IPS-NIHi7 (cell line): ENCODE results near the gene EPN3.

Experiments used
- DNase-seq: peaks from one replicate; pipeline ENCODE4 v3.0.0; 2012; ENCODE audit warnings: mixed read lengths; ENCODE audit errors: extremely low spot score

The EPN3 gene

GRCh38 chr17:50566886-50567285 lies 34.4 kb downstream of the EPN3 start:
- no peak for DNase-seq

GRCh38 chr17:50568659-50569058 lies 36.1 kb downstream of the EPN3 start:
- DNase-seq = no peak

- DNase-seq = no peak
Measured at GRCh38 chr17:50569592-50569991, 37.1 kb downstream of the EPN3 start.

GRCh38 chr17:50570032-50570431 lies 37.5 kb downstream of the EPN3 start:
- DNase-seq = no peak

- DNase-seq = no peak
Measured at GRCh38 chr17:50570528-50570927, 38.0 kb downstream of the EPN3 start.

- no peak for DNase-seq
Measured at GRCh38 chr17:50571681-50572080, 39.1 kb downstream of the EPN3 start.

GRCh38 chr17:50572541-50572940 lies 40.0 kb downstream of the EPN3 start:
- DNase-seq = no peak

GRCh38 chr17:50573866-50574611 lies 41.5 kb downstream of the EPN3 start:
- no peak for DNase-seq

GRCh38 chr17:50575581-50576210 lies 43.2 kb downstream of the EPN3 start:
- DNase-seq = no peak

- no peak for DNase-seq
Measured at GRCh38 chr17:50576864-50577263, 44.3 kb downstream of the EPN3 start.

- DNase-seq = no peak
Measured at GRCh38 chr17:50577451-50577954, 45.0 kb downstream of the EPN3 start.

GRCh38 chr17:50578173-50578572 lies 45.6 kb downstream of the EPN3 start:
- DNase-seq = no peak

GRCh38 chr17:50579399-50579798 lies 46.9 kb downstream of the EPN3 start:
- no peak for DNase-seq

GRCh38 chr17:50580646-50581045 lies 48.1 kb downstream of the EPN3 start:
- DNase-seq = no peak

- no peak for DNase-seq
Measured at GRCh38 chr17:50581316-50581715, 48.8 kb downstream of the EPN3 start.

GRCh38 chr17:50582741-50583140 lies 50.2 kb downstream of the EPN3 start:
- no peak for DNase-seq

- peak; percentile 73 for DNase-seq
Measured at GRCh38 chr17:50583641-50584040, 51.1 kb downstream of the EPN3 start.

- no peak for DNase-seq
Measured at GRCh38 chr17:50584116-50584515, 51.6 kb downstream of the EPN3 start.

- no peak for DNase-seq
Measured at GRCh38 chr17:50584749-50585148, 52.2 kb downstream of the EPN3 start.

GRCh38 chr17:50585346-50585745 lies 52.8 kb downstream of the EPN3 start:
- no peak for DNase-seq

GRCh38 chr17:50585891-50586290 lies 53.4 kb downstream of the EPN3 start:
- DNase-seq = no peak

GRCh38 chr17:50586421-50587247 lies 54.1 kb downstream of the EPN3 start:
- DNase-seq = no peak
